ENCODE results near the gene C1orf198.
"Not testable (repeated sequence)": the region's sequence is repeated elsewhere in the genome, so short reads cannot be mapped to it uniquely, and the experiment has no call there.

The C1orf198 gene

DNA sequence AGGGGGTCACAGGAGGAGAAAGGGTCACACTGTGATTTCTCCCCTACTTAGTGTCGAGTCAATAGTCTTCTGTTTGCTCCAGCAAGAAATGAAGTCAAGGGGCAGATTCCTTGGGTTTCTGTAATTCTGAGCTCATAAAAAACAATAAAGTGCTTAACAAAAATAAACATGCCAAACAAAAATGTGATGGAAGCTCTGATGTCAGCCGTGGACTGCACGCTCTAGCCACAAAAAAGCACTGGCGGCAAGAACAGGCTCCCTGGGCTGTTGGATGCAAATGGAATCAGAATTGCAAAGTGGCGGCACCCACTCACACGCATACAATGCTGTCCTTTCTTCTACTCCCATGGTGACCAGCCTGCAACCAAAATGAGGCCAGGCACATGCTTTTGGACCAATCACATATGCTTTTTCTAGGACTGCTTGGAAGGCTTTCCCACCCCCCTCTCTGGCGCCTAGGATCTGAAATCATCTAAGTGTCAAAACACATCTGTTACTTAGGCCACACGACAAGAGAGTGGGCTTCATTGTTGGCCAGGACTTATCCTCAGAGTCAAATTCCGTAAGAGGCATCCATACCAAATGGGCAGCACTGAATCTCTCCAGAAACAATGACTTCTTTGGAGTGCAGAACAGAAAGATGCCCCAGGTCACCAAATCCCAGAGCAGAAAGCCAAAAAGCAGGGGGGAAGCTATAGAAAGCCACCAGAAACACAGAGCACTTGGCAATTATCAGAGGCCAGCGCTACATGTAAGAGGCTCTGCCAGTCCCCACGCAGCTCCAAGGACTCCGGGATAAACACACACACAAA is 9.2 kb downstream of the C1orf198 start:
- DNase-seq: no peak

DNA sequence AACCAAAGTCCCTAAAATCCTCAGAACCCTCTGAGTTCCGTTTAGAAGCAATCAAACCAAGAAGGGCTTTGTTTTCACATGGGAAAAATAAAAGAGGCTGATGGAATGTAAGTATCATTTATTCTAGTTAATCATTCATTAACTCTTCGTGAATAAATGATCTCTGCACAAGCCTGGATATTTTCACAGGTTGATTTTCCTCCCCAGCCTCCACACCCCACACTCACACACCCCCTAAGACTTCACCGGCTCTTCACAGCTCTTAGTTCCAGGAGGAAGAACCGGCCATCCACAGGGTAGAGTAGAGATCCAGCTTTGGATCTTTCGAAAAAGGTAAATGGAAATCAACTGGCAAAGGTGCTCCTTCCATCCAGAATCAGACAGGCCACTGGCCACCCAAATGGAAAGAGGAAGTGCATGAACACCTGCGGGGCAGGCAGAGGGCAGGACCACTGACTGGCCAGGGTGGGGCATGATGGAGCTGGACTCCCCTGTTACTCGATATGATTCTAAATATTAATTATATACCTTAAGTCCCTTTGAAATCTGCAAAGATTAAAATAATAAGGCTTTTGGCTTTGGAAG is 10.0 kb downstream of the C1orf198 start:
- no peak for DNase-seq

DNA sequence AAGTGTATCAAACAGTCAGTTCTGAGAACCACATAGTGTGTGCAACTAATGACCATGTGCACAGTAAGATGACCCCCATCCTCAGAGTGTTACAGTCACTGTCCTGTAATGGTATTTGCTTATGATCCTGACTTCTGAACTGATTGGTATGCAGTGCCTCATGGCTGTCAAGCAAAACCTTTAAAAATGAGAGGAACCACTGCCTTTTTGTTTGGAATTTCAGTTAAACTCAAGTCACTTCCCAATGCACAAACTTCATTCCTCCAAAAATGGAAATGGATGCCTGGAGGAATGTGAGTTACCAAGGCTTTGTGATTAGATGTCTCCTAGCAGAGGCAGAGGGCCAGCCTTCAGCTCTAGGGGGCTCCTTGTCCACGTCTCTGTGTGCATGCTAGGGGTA is 10.5 kb downstream of the C1orf198 start:
- no peak for DNase-seq

DNA sequence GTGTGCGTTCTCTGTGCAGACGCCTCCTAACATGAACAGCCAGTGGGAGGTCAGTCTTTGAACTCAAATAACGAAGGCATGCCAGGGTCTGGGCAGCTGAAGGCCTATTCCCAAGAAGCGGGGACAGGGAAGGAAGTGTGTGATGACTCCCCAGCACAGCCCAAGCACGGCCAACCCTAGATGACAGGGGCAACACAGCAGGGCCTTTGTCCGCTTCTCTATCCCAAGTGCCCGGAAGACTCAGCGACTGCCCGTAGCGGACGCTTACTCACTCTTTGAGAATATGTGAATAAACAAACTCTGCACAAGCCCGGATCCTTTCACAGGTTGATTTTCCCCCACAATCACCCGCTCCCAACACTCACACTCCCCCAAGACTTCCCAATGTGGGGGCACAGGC is 11.2 kb downstream of the C1orf198 start:
- no peak for DNase-seq

DNA sequence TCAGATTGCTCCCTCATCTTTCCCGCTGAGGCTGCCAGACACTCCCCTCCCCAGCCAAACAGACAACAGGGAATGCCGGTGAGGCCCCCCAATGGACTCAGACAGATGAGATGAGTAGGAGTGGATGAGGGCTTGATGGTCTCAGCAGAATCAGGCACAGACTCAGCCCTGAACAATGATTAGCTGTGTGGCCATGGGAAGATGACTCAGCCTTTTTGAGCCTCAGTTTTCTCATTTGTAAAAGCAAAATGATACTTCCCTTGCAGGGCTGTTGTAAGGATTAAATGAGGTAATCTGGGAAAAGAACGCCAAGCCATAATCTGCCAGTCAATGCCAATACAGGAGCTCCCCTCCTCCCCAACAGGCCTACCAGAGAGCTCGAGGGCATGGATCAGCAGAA is 12.4 kb downstream of the C1orf198 start:
- DNase-seq: no peak

DNA sequence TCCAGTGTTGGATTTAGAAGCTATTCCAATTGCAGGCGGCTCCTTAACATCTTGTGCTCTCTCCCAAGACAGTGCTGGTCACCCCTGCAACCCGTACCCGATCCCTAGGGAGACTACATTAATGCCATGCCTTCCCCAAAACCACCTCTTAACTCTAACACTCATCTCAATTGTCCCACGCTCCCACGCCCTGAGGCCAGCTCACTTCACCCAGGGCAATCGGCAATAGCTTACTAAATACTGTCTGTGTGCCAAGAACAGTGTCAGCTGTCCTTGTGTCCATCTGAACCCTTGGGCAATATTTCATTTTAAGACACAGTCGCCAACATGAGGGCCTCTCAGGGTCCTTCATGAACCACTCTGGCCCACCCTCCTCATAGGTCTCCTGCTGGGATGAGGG is 13.9 kb downstream of the C1orf198 start:
- DNase-seq: no peak

DNA sequence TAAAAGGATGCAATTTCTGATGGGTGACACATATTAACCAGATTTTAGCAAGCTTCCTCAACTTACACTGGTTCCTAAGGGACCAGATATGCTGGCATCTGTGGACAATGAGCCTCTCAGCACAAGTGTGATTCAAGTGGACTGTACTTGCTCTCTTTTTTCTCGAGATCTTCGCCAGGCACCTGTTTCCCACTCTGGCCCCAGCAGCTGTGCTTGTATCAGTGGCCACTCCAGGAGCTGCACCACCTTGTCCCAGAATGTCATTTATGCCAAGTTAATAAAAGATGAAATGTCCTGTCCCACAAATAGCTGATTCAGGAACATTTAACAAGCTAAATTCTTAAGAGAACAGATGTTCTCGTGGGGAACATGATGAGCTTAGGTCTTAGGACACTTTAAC is 14.6 kb downstream of the C1orf198 start:
- DNase-seq: no peak

DNA sequence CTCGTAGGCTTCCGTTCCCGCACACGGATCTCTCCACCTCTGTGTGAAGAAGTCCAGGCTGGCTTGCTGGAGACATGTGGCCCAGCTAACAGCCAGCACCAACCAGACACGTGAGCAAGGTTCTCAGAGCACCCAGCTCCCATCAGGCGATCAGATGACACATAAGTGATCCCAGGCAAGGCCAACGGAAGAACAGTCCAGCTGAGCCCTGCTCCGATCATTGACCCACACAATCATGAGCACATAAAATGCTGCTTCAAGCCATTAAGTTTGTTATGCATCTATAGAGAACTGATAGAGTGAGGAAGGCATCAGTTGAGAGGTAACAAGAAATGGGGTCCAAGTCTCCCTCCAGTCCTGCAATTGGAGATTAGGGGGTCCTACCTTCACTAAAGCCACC is 15.4 kb downstream of the C1orf198 start:
- no peak for DNase-seq

DNA sequence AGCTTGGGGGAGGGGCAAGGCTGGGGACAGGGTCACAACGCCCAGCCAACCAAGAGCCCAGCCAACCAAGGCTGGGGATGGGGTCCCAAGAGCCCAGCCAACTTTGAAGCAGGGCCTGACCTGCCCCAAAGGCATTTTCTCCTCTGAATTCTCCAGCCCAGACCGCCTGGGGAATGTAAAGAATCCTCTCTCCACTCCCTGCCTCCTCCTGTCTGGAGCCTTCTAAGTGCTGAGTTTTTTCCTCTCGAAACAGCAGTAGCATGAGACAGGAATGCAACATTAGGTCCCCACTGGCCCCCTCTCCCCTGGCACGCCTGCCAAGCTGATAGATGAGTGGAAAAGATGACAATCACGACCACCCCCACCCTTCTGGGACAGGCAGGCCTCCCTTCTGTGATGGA is 17.0 kb downstream of the C1orf198 start:
- no peak for DNase-seq

DNA sequence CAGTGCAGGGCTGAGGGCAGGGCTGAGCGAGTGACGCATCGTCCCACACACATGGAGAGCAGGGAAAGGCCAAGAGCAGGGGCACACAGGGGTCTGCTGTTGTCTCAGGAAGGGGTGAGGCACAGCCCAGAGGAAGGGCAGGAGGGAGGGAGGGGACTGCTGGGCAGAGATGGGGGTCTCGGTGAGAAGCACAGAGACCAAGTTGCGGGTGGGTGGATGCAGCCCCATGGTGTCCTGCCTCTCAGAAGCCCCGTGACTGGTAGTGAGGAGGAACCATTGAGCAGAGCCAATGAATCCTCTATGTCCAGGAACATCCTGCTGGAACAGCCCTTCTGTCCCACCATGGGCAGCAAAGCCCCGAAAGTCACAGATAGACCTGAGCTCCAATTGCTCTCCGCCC is 17.8 kb downstream of the C1orf198 start:
- no peak for DNase-seq

DNA sequence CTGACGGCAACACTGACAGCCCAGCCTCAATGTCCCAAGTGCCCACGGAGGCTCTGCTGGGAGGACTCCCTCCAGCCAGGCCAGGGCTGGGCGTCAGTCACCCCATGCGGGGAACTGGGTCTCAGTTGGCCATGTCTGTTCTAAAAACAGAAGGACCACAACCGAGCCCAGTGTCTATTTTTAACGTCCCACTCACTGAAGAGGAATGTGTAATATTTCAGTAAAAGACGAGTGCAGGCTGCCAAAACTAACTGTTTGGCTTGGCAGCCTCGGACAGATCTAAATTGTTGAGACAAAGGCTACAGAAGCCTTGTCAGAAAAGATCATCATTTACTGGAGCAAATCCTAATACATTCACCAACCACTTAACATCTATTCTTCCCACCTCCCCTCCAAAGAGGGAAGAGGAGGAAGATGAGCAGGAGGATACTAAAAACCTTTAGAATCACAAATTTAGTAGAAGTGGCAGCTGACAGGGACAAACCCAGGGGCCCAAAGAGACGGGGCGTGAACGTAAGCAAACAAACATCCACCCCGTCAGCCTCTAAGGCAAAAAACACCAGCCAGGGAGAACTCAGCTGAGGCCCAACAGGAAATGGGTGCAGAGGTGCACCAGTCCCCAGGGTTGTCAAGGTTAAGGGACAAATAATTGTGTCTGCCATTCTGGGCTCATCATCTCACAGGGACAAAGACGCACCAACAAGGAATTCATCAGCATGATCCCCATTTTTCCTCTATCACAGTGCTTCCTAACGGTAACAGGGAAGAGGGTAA is 18.7 kb downstream of the C1orf198 start:
- DNase-seq: no peak

DNA sequence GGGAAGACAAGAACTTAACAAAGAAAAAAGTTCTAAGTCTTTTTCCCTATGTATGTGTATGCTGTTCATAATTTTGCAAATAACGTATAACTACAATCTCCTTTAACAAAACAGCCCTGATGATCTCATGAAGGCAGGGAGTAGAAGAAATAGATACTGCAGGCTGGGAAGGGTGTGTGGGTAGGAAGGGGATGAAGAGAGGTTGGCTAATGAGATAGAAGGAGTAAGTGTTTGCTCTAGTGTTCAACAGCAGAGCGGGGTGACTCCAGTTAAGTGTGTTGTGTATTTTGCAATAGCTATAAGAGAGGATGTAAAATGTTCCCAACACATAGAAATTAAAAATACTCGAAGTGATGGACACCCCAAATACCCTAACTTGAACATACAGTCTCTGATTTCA is 20.1 kb downstream of the C1orf198 start:
- no peak for DNase-seq

DNA sequence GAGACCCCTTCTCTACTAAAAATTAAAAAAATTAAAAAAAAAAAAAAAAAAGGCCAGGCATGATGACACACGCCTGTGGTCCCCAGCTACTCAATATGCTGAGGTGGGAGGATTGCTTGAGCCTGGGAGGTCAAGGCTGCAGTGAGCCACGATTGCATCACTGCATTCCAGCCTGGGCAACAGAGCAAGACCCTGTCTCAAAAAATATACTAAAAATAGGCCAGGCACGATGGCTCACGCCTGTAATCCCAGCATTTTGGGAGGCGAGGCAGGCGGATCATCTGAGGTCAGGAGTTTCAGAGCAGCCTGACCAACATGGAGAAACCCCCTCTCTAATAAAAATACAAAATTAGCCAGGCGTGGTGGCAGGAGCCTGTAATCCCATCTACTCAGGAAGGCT is 23.1 kb downstream of the C1orf198 start:
- not testable (repeated sequence) for DNase-seq

DNA sequence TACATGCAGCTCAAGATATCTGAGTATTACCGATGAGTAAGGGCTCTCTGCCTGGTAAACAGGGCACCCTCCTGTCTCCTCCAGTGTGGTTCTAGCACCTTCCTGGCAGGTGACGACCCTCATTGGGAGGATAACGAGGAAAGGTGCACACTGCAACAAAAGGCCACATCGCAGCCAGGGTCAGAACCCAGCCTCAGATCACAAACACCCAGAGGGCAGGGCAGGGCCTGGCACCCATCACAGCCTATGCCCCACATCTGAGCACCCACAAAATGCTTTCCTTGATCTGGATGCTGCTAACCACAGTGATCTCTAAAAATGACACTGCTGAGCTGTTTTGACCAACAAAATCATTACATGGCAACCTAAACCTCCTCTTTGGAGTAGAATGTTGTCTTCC is 23.8 kb downstream of the C1orf198 start:
- no peak for DNase-seq

DNA sequence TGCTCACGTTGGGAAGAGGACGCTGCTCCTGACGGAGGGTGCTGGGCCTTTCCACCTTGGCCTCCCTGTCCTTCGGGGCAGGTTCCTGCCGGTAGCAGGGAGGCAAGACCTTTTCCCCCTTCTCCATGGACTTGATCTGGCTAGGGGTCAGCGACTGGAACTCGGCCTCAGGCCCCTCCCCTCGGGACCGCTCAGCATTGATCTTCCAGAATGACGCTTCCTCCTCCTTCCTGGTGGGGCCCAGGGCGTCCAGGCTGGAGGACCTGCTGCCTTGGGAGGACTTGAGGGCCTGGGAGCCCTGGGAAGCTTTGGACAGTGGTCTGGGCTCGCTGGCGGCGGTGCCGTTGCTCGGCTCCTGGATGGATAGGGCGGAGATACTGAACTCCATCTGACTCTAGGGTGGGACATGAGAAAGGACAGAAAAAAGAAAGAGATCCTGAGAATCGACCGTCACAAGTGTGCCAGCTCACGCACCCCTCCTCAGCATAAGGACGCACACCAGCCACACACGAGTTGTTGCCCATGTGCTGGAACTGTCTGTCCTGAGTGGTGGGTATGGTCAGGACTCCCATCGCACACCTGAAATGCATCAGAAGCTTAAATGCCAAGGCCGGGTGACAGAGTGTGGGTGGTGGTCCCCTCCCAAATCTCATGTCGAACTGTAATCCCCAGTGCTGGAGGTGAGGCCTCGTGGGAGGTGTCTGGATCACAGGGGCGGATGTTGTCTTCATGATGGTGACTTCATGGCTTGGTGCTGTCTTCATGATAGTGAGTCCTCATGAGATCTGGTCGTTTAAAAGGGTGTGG is 24.6 kb downstream of the C1orf198 start:
- no peak for DNase-seq

DNA sequence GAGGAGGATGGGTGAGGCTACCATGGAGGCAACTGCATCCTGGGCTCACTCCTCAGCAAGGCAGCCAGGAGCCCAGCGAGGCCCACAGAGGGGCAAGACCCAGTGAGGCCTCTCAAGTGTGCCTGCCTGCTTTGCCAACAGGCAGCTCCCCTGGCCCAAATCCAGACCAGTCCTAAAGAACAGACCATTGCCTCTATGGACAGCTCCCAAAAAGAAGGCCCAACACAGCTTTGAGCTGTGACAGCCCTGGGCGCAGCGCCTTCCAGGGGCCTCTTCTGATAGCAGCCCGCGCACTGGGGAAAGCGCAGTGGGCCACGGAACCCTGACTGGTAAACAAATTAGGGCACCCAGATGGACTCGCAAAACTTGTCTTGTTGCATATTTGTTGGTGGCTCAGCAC is 25.5 kb downstream of the C1orf198 start:
- no peak for DNase-seq

DNA sequence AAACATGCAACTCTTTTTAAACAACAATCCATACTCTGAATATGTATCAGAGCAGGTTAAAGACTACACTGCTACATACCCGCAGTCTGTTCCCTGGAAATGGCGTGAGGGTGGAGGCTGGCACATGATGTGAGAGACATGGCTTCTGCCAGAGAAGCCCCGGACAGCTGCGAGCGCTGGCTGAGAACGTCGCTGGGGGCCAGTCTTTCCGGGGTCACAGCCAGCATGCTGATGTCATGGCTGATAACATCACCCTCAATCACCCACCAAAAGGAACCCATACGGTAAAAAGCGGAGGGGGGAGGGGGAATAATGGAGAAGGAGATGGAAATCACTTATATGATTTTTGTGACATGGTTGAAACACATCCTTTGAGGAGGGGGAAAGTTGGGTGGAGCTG is 29.1 kb downstream of the C1orf198 start:
- DNase-seq: no peak

DNA sequence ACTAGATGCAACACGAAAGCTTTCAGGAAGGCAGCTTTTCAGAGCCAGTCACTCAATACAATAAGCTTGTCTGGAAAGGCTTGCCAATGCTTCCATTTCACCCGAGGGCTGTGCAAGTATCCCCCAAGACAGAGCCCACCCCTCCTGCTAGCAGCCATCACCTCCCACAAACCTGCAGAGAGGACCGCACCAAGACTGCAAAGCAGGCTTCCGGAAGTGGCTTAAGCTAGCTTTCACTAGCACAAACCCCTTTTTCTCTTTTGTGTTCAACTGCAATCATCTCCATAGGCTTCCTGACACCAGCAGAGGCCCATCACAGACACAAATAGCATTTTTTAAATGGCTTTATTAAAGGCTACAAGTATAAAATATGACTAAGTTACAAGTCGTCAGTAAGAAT is 31.5 kb downstream of the C1orf198 start:
- no peak for DNase-seq

DNA sequence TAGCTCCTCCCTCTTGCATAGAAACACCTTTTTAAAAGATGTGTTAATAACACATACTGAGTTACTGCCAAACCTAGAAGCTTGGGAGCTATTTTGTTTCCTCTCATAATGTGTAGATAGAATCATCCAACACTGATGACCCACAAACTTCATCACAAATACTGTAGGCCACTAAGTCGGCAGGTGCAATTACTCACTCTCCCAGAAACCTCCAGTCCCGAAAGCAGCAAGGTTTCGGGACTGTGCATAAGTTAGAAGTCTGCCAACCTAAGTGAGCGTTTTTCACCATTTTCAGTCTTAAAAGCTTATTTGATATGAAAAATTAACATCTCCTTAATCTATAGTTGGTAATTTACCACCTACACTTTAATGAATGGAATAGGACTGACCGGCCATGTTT is 32.0 kb downstream of the C1orf198 start:
- DNase-seq: no peak

DNA sequence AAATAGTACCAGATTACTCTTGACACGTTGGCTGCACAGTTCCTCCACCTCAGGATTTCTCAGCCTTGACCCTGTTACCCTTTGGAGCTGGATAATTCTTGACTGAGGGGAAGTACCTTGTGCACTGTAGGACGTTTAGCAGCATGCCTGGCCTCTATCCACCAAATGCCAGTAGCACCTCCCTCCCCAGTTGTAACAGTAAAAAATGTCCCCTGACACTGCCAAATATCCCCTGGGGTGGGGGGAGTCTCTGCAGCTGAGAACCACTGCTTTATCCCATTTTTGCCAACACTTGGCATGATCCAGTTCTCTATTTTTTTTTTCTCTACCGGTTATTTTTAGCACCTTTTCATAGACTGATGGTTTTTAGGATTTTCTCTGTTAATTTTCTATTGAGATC is 34.0 kb downstream of the C1orf198 start:
- DNase-seq: no peak

DNA sequence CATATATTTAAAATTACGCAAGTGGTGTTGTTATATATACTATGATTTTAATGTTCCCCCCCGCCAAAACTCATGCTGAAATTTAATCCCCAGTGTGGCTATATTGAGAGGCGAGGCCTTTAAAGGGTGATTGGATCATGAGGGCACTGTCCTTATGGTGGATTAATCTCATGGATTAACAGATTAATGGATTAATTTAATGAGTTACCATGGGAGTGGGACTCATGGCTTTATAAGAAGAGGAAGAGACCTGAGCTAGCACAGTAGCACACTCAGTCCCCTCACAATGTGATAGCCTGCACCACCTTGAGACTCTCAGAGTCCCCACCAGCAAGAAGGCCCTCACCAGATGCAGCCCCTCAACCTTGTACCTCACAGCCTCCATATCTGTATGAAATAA is 34.8 kb downstream of the C1orf198 start:
- no peak for DNase-seq

DNA sequence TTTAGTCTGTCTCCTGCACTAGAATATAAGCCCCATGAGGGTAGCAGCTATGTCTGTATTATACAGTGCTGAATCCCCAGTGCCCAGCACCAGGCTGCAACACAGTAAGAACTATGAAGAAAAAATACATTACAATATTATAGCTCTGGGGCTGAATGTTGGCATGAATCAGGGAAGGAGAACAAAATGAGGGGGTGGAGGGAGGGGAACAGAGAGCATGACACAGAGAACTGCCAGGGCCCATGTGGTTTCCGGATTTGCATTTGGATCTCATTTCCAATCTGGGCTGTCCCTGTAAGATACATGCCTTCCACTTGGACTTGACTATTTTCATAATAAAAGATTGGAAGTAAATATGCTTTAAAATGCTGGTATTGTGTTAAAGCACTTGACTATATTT is 35.8 kb downstream of the C1orf198 start:
- no peak for DNase-seq

DNA sequence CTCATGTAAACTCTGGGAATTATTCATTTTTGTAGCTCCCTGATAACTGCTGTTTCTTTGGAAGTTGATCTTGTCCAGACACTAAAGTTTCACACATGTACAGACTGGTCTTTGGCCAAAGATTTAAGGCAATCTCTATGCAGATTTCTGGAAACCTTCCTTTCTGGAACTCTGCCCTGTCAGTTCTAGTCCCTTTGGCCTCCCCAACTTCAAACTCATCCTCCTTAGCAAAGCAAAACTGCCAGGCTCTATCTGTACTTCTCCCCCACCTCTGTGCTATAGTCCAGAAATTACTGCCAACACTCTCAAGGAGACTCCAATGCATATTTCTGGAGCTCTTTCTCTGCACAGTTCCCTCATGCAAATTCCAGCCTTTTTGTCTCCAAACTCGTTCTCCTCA is 36.5 kb downstream of the C1orf198 start:
- no peak for DNase-seq
